ENCODE data around the gene EIF2AK2. TPM values are rescaled to one million over a fixed set of nuclear protein-coding genes. Genes with fewer than 3 reads are reported as not detected.

The EIF2AK2 gene
- total RNA-seq, 4 donors from 2014 or later, result 8.1 to 21.4 (median 16.7) TPM

DNA sequence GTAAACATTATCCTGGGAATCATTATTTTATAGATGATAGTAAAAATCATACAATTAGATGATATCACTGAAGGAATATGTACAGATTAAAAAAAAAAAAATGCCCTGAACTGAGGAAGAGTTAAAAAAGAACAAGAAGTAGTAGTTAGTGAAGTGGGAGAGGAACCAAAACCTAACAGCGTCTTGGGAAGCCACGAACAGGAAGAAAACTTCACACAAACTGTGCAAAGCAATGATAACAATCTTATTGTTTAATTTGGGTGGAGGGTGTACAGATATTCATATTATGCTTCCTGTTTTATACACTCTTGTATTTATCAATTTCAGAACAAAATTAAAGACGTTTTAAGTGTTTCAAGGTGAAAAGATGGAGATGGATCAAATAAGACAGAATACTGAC lies 76.1 kb downstream of the EIF2AK2 start:
- Histone ChIP-seq H3K9me3 (no peaks in the 10 kb centered on the region), H3K4me3 (no peak overlapping the region), H3K27ac (no peak overlapping the region), H3K36me3 (peaks cover 0 to 56% (median 0%) of the 10 kb centered on the region in 3 donors), H3K27me3 (no peaks in the 10 kb centered on the region), H3K4me1 (peaks cover 15 to 45% (median 24%) of the 10 kb centered on the region in 3 donors)
- TF ChIP-seq, protein P1, sequence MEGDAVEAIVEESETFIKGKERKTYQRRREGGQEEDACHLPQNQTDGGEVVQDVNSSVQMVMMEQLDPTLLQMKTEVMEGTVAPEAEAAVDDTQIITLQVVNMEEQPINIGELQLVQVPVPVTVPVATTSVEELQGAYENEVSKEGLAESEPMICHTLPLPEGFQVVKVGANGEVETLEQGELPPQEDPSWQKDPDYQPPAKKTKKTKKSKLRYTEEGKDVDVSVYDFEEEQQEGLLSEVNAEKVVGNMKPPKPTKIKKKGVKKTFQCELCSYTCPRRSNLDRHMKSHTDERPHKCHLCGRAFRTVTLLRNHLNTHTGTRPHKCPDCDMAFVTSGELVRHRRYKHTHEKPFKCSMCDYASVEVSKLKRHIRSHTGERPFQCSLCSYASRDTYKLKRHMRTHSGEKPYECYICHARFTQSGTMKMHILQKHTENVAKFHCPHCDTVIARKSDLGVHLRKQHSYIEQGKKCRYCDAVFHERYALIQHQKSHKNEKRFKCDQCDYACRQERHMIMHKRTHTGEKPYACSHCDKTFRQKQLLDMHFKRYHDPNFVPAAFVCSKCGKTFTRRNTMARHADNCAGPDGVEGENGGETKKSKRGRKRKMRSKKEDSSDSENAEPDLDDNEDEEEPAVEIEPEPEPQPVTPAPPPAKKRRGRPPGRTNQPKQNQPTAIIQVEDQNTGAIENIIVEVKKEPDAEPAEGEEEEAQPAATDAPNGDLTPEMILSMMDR (IDR thresholded peaks at IDR 0.05), result no peak
- TF ChIP-seq POLR2A (IDR thresholded peaks at IDR 0.05), result no peak
- intact Hi-C loops (cut with DNase I), result no loop called here
- WGBS, 2 donors, result 39 to 49% methylated on average over 3 of the region's 3 CpGs
- no peak for DNase-seq

- no peak for DNase-seq
- peaks cover 15 to 41% (median 23%) of the 10 kb centered on the region in 3 donors for H3K4me1 ChIP-seq
- no peak overlapping the region for H3K27ac ChIP-seq
- H3K4me3 ChIP-seq, result no peak overlapping the region
- 65 to 71% methylated on average over 2 of the region's 2 CpGs for WGBS, 2 donors
- H3K27me3 ChIP-seq, result no peaks in the 10 kb centered on the region
- peaks cover 0 to 60% (median 0%) of the 10 kb centered on the region in 3 donors for H3K36me3 ChIP-seq
- H3K9me3 ChIP-seq, result no peaks in the 10 kb centered on the region
- intact Hi-C loops (cut with DNase I), result no loop called here
- no peak for TF ChIP-seq POLR2A (IDR thresholded peaks at IDR 0.05)
- TF ChIP-seq, protein P1 (IDR thresholded peaks at IDR 0.05), result no peak
Observed at GRCh38 chr2:37080266-37080665, 76.5 kb downstream of the EIF2AK2 start.

GRCh38 chr2:37070931-37071330 lies 85.8 kb downstream of the EIF2AK2 start:
- Histone ChIP-seq H3K9me3 (no peaks in the 10 kb centered on the region), H3K27me3 (no peaks in the 10 kb centered on the region), H3K27ac (no peak overlapping the region), H3K4me1 (no peaks in the 10 kb centered on the region), H3K4me3 (no peak overlapping the region), H3K36me3 (peaks cover 0 to 99% (median 0%) of the 10 kb centered on the region in 3 donors)
- intact Hi-C loops (cut with DNase I), result no loop called here
- no peak for DNase-seq
- WGBS, 2 donors, result 95 to 97% methylated on average over 2 of the region's 2 CpGs
- TF ChIP-seq POLR2A (IDR thresholded peaks at IDR 0.05), result no peak

DNA sequence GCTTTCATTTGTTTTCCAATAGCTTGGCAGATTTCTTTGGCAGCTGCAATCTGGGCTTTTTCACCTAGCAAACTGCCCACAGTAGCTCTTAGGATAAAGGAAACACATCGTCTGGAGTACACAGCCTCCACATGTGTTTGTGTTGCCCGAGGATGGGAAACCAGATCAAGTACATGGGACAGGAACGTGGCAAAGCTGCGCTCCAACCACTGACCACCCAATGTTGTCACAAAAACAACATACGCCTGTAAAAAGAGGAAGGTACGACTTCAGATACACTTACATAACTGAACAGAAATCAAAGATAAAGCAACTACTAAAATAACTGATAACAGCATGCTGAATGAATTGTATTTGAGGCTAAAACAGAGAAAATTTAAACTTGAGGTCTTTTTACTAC lies 88.1 kb downstream of the EIF2AK2 start:
- H3K36me3 ChIP-seq, result peaks cover 3 to 99% (median 8%) of the 10 kb centered on the region in 3 donors
- H3K27ac ChIP-seq, result no peak overlapping the region
- H3K9me3 ChIP-seq, result no peaks in the 10 kb centered on the region
- 76 to 85% methylated on average over 6 of the region's 6 CpGs for WGBS, 2 donors
- no peaks in the 10 kb centered on the region for H3K27me3 ChIP-seq
- DNase-seq, result no peak
- no peaks in the 10 kb centered on the region for H3K4me1 ChIP-seq
- H3K4me3 ChIP-seq, result no peak overlapping the region
- TF ChIP-seq, protein P1 (IDR thresholded peaks at IDR 0.05), result no peak
- no peak for TF ChIP-seq POLR2A (IDR thresholded peaks at IDR 0.05)
- intact Hi-C loops (cut with DNase I), result no loop called here

DNA sequence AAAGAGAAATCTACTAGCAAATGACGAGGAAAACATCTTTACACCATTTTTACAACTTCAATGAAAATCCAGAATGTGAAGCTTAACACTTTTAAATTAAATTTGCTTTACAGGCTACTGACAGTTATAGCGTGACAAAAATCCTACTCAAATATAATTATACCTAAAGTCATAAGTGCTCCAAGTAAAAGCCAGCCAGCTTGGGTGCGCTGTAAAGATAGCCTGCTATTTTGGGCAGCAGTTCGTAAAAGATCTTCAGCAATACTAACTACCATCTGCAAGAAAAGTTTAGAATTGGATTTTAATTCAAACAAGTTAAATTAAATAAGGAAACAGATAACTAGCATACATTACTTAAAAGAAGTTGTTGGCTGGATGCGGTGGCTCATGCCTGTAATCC lies 95.0 kb downstream of the EIF2AK2 start:
- H3K27me3 ChIP-seq, result no peaks in the 10 kb centered on the region
- H3K27ac ChIP-seq, result no peak overlapping the region
- TF ChIP-seq, protein P1 (IDR thresholded peaks at IDR 0.05), result no peak
- TF ChIP-seq POLR2A (IDR thresholded peaks at IDR 0.05), result no peak
- 97% methylated on average over 5 of the region's 5 CpGs for WGBS, 2 donors
- no peak for DNase-seq
- H3K36me3 ChIP-seq, result peaks cover 14 to 100% (median 18%) of the 10 kb centered on the region in 3 donors
- no peaks in the 10 kb centered on the region for H3K9me3 ChIP-seq
- no peak overlapping the region for H3K4me3 ChIP-seq
- H3K4me1 ChIP-seq, result no peaks in the 10 kb centered on the region
- intact Hi-C loops (cut with DNase I), result no loop called here

All from esophagus squamous epithelium (tissue), 5 donors.